HG03469 (cell line): ENCODE results near the gene ZFP36.
"Not testable (repeated sequence)": the region's sequence is repeated elsewhere in the genome, so short reads cannot be mapped to it uniquely, and the experiment has no call there.

Experiments
- ATAC-seq: cut with Tn5 transposase; IDR thresholded peaks from one replicate; pipeline ENCODE4 v1.9.1; 2021; ENCODE audit warnings: mild to moderate bottlenecking, moderate library complexity, moderate number of reproducible peaks; ENCODE audit not compliant: unreplicated experiment

The ZFP36 gene

DNA sequence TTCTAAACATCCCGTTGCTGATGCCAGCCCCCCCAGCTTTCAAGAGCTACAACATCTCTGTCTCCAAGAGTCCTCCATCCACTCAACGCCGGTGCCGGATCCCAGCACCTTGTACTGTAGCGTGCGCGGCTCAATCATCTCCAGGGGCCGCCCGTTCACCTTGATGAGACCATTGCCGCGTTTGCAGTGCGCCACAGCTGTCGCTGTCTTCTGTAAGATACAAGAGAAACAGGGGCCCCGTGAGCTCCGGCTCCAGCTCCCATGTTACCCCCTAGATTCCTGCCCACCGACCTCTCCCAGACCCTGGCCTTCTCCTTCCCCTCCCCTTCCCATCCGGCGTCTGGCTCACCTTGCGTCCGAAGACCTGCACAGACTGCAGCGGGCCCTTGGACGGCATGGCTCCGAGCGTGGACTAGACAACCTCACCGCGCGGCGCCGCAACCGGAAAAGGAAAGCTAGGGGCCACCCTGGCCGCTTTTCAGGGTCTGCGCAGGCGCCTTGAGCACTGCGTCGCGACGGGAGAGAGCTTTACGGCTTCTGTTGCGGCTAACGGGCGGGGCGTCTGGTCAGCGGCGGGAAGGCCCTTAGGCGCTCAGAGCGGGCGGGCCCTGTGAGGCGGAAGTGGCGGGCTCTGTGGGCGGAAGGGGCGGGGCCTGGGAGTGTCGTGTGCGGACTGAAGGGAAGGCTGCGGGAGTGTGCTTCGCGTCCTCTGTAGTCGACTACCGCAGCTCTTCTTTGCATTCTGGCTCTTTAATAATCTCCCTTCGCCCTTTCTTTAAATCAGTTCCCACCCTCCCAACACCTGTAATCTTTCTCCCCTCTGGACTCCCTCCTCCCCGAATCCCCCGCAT is 29.1 kb downstream of the ZFP36 start, which contains the start of gene RPS16:
TSS of gene RPS16 (minus strand) at position 451 of the 851 bp plus-strand sequence. CDS start at position 397, 54 bp downstream.
- ATAC-seq = peak; percentile 31

DNA sequence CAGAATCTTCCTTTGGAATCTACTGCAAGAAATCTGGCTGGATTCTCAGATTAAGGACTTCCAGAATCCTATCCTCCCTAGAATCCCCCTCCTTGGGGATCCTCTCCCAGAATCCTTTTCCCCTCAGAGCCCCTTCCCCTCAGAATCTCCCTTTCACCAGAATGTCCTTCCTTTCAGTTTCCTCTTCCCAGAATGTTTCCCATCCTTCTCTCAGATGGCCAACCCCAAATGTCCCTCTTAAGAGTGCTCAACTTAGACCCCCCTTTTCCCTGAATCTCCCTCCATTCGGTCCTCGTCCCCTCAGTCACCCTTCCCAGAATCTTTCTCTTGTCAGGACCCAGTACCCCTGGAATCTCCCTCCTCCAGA is 29.7 kb downstream of the ZFP36 start:
- no peak for ATAC-seq

DNA sequence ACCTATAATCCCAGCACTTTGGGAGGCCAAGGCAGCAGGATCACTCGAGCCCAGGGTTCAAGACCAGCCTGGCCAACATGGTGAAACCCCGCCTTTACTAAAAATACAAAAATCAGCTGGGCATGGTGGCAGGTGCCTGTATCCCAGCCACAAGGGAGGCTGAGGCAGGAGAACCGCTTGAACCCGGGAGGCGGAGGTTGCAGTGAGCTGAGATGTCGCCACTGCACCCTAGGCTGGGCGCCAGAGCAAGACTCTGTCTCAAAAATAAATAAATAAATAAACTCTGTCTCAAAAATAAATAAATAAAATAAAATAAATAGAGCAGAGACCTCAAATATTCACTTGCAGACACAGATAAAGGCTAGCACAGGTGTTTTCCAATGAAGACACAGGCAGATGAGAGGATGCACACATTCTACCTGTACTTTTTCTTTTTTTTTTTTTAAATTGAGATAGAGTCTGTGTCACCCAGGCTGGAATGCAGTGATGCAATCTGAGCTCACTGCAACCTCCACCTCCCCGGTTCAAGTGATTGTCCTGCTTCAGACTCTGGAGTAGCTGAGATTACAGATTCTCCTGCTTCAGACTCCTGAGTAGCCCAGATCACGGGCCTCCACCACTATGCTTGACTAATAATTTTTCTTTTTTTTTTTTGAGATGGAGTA is 31.8 kb downstream of the ZFP36 start:
- no peak for ATAC-seq

DNA sequence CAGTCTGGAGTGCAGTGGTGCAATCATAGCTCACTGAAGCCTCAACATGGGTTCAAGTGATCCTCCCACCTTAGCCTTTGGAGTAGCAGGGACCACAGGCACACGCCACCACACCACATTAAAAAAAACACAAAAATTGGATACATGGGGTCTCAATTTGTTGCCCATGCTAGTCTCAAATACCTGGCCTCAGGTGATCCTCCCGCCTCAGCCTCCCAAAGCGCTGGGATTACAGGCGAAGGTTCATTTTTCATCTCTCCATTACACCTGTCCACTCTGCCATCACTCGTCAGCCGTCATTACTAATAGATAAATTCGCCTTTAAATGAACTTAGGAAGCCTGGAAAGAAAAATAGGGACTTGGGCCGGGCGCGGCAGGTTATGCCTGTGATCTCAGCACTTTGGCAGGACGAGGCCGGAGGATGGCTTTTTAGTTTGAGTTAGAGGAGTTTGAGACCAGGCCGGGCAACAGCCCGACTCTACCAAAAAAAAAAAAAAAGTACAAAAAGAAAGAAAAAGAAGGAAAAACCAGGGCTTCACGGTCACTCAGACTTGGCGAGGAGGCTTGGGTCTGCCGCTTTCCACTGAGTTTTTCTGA is 38.0 kb downstream of the ZFP36 start:
- no peak for ATAC-seq

DNA sequence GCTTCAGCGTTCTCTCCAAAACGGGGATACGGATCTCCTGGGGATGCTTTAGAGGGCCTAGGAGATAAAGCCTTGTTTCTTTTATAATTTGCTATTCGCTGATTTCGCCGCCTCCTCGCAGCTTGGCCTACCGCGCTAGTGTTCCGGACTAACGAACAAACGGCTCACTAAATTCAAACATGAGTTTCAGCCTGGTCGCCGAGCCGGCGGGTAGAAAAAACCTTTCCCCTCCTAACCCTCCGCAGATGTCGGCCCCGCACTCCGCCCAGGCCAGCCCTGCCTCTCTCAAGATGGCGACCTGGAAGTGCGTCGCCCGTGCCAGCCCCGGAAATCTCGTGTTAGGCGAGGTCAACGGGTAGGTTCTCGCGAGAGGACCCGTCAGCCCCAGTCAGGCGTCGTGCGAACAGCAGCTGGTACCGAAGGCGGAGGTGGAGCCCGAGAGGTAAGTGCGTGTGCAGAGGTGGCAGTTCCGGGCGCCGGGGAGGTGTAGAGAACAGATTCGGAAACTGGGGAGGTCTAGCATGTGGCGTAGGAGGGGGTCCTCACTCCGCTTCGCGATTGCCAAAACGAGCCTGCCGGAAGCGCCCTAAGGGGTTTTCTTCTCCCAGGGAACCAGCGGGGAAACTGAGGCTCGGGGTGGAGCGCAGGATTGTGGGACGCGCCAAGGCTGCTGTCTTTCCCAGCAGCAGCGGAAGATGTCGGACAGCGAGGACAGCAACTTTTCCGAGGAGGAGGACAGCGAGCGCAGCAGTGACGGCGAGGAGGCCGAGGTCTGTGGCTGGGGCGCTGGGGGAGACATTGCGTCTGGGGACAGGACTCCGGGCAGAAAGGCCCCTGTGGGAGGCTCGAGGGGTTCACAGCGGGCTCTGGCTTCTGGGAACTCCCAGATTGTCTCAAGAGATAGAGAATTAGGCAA is 38.8 kb downstream of the ZFP36 start, which contains the start of gene SUPT5H:
TSS of gene SUPT5H (plus strand) at position 387 of the 916 bp plus-strand sequence. CDS start at position 696, 309 bp downstream.
- peak; percentile 60 for ATAC-seq

DNA sequence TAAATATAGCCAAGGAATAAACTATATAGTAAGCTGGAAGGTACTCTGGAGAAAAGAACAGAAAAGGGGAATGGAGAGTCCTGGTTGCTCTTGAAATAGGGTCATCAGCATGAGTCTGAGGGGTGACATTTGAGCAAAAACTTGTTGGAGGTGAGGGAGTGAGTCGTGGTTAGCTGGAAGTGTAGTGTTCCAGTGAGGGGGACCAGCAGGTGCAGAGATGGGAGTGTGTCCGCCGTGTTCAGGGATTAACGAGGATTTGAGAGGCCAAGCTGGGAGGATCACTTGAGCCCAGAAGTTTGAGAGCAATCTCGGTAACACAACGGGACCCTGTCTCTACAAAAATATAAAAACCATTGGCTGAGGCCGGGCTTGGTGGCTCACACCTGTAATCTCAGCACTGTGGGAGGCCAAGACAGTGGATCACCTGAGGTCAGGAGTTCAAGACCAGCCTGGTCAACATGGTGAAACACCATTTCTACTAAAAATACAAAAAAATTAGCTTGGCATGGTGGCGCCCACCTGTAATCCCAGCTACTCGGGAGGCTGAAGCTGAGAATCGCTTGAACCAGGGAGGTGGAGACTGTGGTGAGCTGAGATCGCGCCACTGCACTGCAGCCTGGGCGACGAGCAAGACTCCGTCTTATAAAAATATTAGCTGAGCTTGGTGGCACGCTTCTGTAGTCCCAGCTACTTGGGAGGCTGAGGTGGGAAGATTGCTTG is 39.9 kb downstream of the ZFP36 start:
- no peak for ATAC-seq

DNA sequence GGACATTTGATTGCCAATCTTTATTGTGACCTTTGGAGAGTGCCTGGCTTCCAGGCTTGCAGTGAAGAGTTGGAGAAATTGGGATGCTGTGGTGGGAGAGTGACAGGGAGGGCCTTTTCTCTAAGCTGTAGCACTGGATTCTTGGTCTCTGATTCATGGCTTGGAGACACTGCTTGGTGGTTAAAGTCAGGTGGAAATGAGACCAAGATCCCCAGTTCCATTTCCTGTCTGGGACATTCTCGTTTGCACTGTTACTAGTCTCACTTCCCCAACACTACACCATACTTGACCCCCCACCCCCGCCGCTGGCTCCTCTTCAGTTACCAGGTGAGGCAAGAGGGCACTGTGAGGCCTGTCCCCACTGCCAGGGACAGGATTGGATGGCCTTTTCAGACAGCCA is 41.6 kb downstream of the ZFP36 start:
- ATAC-seq = no peak

DNA sequence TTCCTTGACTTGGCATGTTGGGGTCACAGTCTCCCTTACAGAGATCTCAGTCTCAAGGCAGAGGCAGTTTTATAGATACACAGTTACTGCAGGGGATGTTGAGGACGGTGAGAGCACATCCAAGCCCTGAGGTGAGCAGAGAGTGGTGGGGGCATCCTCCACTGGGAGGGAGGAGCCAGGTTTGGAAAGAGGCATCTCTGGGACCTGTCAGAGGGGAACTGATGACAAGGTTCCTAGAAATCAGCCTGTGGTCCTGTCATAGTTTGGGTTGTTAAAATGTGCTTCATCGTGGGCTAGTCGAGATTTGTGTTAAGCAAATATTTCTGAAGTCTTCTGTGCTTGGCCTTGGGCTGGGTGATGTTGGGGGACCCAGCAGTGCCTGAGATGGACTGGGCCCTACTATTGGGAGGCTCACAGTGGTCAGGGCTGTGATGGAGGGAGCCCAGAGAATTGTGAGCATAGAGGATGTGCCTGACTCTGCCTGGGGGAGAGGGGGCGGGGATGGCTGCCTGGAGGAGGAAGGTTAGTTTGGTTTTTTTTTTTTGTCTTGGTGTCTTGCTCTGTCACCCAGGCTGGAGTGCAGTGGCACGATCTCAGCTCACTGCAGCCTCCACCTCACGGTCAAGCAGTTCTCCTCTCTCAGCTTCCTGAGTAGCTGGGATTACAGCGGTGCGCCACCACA is 42.6 kb downstream of the ZFP36 start:
- no peak for ATAC-seq

DNA sequence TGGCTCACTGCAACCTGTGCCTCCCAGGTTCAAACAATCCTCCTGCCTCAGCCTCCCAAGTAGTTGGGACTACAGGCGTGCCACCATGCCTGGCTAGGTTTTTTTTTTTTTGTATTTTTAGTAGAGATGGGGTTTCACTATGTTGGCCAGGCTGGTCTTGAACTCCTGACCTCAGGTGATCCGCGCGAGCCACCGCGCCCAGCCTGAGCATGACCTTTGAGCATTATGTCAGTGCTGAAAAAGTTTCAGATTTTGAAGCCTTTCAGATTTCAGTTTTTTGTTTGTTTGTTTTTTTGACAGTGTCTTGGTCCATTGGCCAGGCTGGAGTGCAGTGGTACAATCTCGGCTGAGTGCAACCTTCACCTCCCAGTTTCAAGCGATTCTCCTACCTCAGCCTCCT is 44.6 kb downstream of the ZFP36 start:
- not testable (repeated sequence) for ATAC-seq
